Dendritic cell treated with granulocyte-macrophage colony-stimulating factor and Interleukin-4, amounts not matched to agents 40 ng/mL and 50 ng/mL, for 4 days (primary cell): Measurements from ENCODE around the gene ECHS1.
"Not testable (repeated sequence)": the region's sequence is repeated elsewhere in the genome, so short reads cannot be mapped to it uniquely, and the experiment has no call there.

Source experiments
- H3K27ac Mint-ChIP-seq: one replicate; pipeline ENCODE4 v1.8.0; 2022; ENCODE audit warnings: mild to moderate bottlenecking, mixed read lengths
- H3K27me3 Mint-ChIP-seq: one replicate; pipeline ENCODE4 v1.8.0; 2022; ENCODE audit warnings: mild to moderate bottlenecking, mixed read lengths
- H3K36me3 Mint-ChIP-seq: one replicate; pipeline ENCODE4 v1.8.0; 2022; ENCODE audit warnings: low read depth, mixed read lengths
- H3K4me1 Mint-ChIP-seq: one replicate; pipeline ENCODE4 v1.8.0; 2022; ENCODE audit warnings: low read depth, mixed read lengths
- H3K4me3 Mint-ChIP-seq: one replicate; pipeline ENCODE4 v1.8.0; 2022; ENCODE audit warnings: mild to moderate bottlenecking, moderate library complexity, mixed read lengths
- H3K9me3 Mint-ChIP-seq: one replicate; pipeline ENCODE4 v1.8.0; 2022; ENCODE audit warnings: mixed read lengths
- intact Hi-C: fragments of 100-400 bp; cut with micrococcal nuclease; formaldehyde crosslinking; loops from one replicate; pipeline ENCODE4 v1.15.0; 2022

Gene ECHS1

DNA sequence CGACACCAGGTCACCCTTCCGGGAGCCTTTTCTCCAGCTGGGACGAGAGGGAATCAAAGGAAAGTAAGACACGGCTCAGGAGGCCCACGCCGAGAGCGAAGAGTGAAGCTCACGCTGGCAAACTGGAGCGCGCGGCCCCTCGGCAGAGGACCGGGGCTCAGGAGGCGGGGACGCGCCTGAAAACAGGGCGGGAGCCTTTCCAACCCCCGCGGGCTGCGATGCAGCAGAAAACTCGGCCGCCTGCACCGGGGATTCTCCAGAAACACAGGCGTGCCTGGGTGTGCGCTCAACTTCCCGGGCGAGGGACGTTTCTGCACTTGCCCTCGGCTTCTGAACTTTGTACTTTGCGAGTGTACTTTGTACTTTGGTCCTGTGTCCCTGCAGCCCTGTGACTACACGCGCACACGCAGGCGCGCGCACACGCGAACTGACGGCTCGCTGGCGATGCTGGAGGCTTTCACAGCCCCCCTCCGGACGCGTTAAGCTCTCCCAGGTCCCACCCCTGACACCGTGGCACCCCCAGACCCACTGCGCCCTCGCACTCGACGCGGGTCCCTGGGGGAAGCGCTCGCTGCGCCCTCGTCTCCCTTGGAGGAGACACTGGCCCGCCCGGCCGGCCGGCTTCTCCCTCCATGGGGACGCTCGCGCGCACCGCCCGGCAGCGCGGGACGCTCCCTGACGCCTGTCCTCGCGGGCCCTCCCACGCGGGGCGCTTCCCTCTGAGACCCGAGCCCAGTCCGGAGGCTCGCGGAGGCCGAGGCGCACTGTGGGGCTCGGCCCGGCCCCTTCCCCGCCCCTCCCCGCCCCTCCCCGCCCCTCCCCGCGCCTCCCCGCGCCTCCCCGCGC is 5.3 kb upstream of the ECHS1 start:
- peaks cover 4% of the 10 kb centered on the region for H3K27me3 Mint-ChIP-seq

DNA sequence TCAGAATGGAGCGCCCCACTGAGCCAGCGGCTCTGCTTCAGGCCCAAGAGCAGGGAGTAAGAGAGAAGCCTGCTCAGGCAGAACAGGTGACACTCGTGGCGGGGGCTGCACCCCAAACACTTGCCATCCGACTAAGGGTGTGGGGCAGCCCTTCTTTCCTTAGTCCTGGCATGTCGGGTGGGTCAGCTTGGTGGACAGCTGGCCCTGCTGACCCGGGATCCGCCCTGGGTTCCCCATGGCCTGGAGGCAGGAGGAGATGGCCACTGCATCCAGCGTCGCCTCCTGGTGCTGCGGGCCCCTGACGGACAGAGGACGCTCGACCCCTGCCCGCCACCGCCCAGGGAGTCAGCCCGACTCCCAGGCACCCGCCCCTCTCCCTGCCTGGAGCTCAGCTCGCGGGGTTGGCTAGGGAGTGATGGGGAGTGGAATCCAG is 4.7 kb upstream of the ECHS1 start:
- Mint-ChIP-seq H3K27me3 (peaks cover 4% of the 10 kb centered on the region), H3K27ac (peak overlapping the region; percentile 93), H3K4me3 (peak overlapping the region; percentile 79), H3K9me3 (no peaks in the 10 kb centered on the region), H3K4me1 (peaks cover 69% of the 10 kb centered on the region), H3K36me3 (peaks cover 33% of the 10 kb centered on the region)
- intact Hi-C loops = loop anchor here (2.0 kb wide), 1 partner anchor 19 kb away; the partner anchor contains the start of gene FUOM

More for the DNA sequence above, 5.3 kb upstream of the ECHS1 start:
- Mint-ChIP-seq H3K36me3 (peaks cover 34% of the 10 kb centered on the region), H3K4me3 (peak overlapping the region; percentile 79), H3K4me1 (peaks cover 64% of the 10 kb centered on the region), H3K27ac (peak overlapping the region; percentile 93), H3K9me3 (no peaks in the 10 kb centered on the region)
- intact Hi-C loops = loop anchor here (2.0 kb wide), 1 partner anchor 20 kb away; the partner anchor contains the start of gene FUOM

DNA sequence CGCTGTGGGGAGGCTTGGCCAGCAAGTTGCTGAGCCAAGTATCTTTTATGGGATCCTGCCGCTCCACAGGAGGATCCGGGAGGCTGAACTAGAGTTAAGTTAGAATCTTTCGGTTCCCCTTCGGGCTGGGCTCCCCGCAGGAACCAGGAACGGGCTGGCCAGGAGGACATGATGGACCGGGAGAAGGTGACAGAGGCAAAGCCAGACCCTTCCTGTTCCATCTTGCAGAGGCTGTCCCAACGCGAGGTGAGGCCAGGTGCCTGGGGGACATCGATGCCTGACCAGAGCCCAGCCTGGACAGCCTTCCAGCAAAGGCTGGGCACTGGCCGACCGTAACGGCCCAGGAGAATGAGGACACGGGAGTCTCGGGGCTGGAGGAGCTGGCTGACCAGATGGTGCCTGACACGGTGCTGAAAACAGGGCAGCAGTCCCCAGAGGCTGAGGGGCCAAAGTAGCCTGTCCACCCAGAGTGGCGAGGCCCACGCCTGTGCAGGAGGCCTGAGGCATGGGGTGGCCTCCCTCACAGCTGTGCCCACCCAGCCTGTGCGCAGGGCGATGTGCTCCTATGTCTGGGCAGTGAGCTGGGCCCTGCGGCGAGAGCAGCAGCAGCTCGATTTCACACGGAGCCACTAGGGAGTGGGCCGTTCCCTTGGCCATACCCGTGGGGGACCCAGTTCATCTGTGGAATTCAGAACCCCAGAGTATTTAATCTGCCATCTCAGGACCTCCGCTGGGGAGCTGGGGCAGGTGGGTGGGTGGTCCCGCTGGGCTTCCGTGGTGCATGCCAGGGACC is 4.1 kb upstream of the ECHS1 start:
- Mint-ChIP-seq H3K27me3 (peaks cover 4% of the 10 kb centered on the region), H3K27ac (peak overlapping the region; percentile 93), H3K4me3 (peak overlapping the region; percentile 79), H3K9me3 (no peaks in the 10 kb centered on the region), H3K4me1 (peaks cover 71% of the 10 kb centered on the region), H3K36me3 (peaks cover 29% of the 10 kb centered on the region)
- intact Hi-C loops = no loop called here

DNA sequence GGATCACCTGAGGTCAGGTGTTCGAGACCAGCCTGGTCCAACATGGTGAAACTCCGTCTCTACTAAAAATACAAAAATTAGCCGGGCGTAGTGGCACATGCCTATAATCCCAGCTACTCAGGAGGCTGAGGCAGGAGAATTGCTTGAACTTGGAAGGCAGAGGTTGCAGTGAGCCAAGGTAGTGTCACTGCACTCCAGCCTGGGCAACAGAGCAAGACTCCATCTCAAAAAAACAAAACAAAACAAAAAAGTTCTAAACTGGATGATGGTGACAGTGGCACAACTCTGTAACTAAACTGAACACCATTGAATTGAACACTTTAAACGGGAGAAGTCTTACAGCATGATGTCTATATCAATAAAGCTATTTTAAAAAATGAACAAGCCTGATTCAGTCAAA is 3.0 kb upstream of the ECHS1 start:
- H3K9me3 Mint-ChIP-seq, H3K4me3 Mint-ChIP-seq, intact Hi-C loops, H3K27me3 Mint-ChIP-seq: not testable (repeated sequence)
- peak overlapping the region; percentile 93 for H3K27ac Mint-ChIP-seq
- H3K4me1 Mint-ChIP-seq = peaks cover 72% of the 10 kb centered on the region
- H3K36me3 Mint-ChIP-seq = peaks cover 29% of the 10 kb centered on the region

DNA sequence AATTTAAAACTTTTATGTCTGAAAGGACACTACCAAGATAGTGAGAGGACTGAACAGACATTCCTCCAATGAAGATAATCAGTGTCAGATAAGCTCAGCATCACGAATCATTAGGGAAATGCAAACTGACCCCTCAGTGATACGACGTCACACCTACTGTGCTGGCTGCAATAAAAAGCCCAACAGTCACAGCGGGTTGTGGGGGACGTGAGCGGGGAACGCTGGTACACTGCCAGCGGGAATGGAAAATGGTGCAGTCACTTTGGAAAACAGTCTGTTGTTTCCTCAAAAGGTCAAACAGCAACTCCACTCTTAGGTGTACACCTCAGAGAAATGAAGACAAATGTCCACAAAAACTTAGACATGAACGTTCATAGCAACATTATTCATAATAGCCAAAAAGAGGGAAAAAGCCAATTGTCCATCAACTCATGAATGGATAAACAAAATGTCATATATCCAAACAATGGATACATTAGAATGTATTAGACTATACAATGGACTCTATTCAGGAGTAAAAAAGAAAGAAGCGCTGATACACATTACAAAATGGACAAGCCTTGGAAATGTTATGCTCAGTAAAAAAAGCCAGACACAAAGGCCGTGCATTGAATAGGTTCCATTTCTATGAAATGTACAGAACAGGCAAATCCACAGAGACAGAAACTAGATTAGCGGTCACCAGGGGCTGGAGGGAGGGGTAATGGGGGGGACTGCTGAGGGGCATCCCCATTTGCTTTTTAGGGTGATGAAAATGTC is 2.4 kb upstream of the ECHS1 start:
- Mint-ChIP-seq H3K27me3 (peaks cover 4% of the 10 kb centered on the region), H3K4me3 (no peak overlapping the region), H3K36me3 (peaks cover 34% of the 10 kb centered on the region), H3K27ac (no peak overlapping the region), H3K4me1 (peaks cover 67% of the 10 kb centered on the region), H3K9me3 (no peaks in the 10 kb centered on the region)
- intact Hi-C loops = no loop called here

DNA sequence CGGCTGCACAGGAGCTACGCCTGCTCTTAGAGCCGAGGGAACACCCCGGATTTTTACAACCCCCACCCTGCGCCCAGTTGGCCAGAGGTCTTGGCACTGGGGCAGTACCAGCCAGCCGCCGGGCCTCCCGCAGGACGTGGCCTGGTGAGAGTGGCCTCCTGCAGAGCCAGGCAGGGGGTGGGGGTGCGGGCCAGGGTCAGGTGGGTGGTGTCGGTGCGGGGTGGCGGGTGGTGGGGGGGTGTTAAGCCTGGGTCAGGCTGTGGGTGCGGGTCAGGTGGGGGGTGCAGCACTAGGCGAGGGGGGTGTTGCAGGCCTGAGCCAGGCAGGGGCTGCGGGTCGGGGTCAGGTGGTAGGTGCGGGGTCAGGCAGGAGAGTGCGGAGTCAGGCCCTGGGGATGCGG is 647 bp downstream of the ECHS1 start:
- intact Hi-C loops = no loop called here
- Mint-ChIP-seq H3K27ac (peak overlapping the region; percentile 91), H3K27me3 (no peaks in the 10 kb centered on the region)

DNA sequence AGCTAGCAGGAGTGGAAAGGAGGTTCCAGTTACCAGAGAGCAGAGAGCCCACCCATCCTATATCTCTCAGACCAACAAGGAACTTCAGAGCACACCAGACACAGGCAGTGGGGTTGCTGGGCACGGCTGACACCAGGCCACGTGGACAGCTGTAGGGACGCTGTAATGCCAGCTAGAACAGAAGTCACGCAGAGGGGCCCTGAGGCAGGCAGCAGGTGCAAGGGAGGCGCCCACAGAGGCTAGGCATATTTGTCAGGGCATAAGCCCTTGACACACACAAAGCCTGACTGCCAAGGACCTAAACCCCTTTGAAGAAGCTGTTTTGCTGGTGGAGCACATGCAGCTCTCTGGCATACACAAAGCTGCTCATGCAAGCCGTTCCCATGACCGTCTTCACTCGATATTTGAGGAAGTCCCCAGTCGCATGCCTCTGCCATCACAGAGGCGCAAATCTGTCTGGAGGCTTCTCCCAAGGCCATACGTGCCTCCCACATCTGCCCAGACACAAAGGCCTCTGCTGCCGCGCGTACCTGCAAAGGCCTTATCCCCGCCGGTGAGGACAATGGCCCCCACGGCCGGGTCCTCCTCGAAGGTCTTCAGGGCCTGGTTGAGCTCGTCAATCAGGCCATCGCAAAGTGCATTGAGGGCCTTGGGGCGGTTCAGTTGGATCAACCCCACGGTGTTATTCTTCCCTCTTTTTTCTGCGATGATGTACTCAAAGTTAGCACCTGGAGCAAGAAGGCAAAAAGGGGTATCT is 2.9 kb downstream of the ECHS1 start:
- Mint-ChIP-seq H3K27me3 (no peaks in the 10 kb centered on the region), H3K36me3 (peaks cover 74% of the 10 kb centered on the region), H3K4me1 (peaks cover 47% of the 10 kb centered on the region), H3K4me3 (no peak overlapping the region), H3K9me3 (no peaks in the 10 kb centered on the region), H3K27ac (no peak overlapping the region)
- intact Hi-C loops = no loop called here

More for the DNA sequence above, 647 bp downstream of the ECHS1 start:
- Mint-ChIP-seq H3K4me3 (peak overlapping the region; percentile 98), H3K4me1 (peaks cover 62% of the 10 kb centered on the region), H3K9me3 (no peaks in the 10 kb centered on the region), H3K36me3 (peaks cover 54% of the 10 kb centered on the region)

DNA sequence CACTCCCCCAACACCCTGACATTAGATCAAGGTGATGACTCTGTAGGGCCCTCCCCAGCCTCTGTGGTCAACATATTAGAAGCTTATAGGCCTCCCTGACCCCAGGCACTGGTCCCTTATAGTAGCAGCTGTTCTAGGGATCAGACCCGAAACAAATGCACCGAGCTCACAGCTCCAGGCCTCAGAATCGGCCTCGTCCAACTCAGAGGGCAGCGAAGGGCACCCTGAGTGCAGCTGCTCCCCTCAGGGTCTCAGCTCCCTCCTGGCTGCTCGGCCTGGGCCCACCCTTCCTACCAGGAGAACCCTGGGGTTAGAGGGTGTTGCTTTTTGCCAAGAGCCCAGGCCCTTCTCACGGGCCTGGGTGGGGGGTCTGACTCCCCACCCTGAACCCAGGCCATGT is 5.0 kb downstream of the ECHS1 start:
- H3K36me3 Mint-ChIP-seq = peaks cover 91% of the 10 kb centered on the region
- no peaks in the 10 kb centered on the region for H3K27me3 Mint-ChIP-seq
- H3K4me1 Mint-ChIP-seq = peaks cover 31% of the 10 kb centered on the region
- H3K9me3 Mint-ChIP-seq = no peaks in the 10 kb centered on the region
- intact Hi-C loops = no loop called here
- no peak overlapping the region for H3K27ac Mint-ChIP-seq
- H3K4me3 Mint-ChIP-seq = no peak overlapping the region

DNA sequence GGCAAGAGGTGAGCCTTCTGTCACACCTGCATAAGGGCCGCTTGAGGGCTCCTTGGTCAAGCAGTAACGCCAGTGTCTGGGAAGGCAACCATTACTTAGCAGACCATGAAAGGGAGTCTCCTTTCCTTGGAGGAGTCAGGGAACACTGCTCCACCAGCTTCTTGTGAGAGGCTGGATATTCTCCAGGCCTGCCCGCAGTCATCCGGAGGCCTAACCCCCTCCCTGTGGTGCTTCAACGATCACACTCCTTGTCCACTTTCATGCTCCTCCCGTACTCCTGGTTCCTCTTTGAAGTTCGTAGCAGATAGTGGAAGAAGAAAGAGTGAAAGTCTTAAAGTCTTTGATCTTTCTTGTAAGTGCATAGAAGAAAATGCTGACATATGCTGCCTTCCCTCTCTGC is 5.7 kb downstream of the ECHS1 start:
- H3K4me3 Mint-ChIP-seq, intact Hi-C loops, H3K27me3 Mint-ChIP-seq, H3K27ac Mint-ChIP-seq, H3K9me3 Mint-ChIP-seq: not testable (repeated sequence)
- H3K36me3 Mint-ChIP-seq = peaks cover 94% of the 10 kb centered on the region
- peaks cover 27% of the 10 kb centered on the region for H3K4me1 Mint-ChIP-seq

DNA sequence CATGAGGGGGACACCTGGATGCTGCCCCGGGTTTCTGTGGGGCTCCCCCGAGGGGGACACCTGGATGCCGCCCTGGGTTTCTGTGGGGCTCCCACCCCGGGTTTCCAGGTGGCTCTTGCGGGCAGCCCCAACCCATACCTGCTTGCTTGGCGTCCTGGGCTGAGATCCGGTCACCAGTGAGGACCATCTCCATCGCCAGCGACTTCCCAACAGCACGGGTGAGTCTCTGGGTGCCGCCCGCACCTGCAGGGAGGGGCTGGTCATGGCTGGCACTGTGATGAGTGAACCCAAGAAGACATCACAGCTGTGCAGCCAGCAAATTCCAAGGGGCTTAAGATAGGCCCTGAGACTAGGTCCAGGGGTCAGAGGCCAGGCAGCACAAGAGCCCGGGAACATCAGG is 6.4 kb downstream of the ECHS1 start:
- H3K9me3 Mint-ChIP-seq = no peaks in the 10 kb centered on the region
- H3K4me1 Mint-ChIP-seq = peaks cover 26% of the 10 kb centered on the region
- no peaks in the 10 kb centered on the region for H3K27me3 Mint-ChIP-seq
- no peak overlapping the region for H3K4me3 Mint-ChIP-seq
- intact Hi-C loops = no loop called here
- H3K36me3 Mint-ChIP-seq = peaks cover 95% of the 10 kb centered on the region
- no peak overlapping the region for H3K27ac Mint-ChIP-seq

DNA sequence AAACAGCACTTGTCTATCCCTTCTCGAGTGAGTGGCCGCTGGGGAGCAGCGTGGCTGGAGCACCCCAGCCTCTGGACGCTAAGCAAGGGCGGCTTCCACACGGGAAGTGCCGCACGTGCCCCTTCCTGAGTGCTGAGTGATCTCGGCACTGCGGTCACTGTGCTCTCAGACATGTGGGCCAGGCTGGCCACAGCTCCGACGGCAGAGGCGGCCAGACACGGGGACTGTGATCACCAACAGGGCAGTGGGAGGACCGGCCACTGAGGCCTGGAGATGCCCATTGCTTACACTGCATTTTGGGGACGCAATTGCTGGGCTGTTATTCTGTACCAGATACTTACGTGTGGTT is 7.0 kb downstream of the ECHS1 start:
- intact Hi-C loops = no loop called here
- H3K4me3 Mint-ChIP-seq = no peak overlapping the region

DNA sequence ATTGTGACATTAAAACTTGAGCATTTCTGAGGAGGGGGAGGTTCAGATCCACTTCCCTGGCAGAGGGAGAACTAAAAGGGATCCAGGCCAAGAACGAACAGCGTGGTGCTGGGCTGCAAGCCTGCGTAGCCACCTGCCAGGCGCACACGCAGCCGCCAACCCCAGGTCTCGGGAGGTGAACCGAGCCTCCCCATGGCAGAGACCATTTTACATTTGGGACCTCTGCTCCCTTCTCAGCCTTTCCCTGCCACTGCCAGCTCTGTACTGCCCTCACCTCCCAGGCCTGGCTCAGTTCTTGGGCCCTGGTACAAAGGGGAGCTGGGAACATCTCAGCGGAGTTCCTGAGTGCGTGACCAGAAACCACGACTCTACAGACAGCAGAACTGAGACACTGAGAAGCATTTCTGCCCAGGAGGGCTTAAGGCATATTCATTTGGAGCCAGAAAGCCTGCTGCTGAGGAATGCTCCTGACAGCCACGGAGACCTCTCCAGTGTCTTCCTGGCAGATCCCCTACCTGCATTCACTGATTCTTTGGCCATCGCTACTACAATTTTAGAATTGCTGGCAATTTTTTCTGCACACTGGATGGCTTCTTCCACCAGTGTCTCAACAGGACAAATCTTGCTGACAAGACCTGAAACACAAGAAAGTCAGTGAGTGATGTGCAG is 7.6 kb downstream of the ECHS1 start:
- Mint-ChIP-seq H3K36me3 (peaks cover 89% of the 10 kb centered on the region), H3K4me3 (no peak overlapping the region), H3K9me3 (no peaks in the 10 kb centered on the region), H3K4me1 (peaks cover 25% of the 10 kb centered on the region), H3K27ac (no peak overlapping the region), H3K27me3 (no peaks in the 10 kb centered on the region)
- intact Hi-C loops = no loop called here

More for the DNA sequence above, 7.0 kb downstream of the ECHS1 start:
- peaks cover 94% of the 10 kb centered on the region for H3K36me3 Mint-ChIP-seq
- no peaks in the 10 kb centered on the region for H3K27me3 Mint-ChIP-seq
- H3K9me3 Mint-ChIP-seq = no peaks in the 10 kb centered on the region
- H3K4me1 Mint-ChIP-seq = peaks cover 25% of the 10 kb centered on the region
- no peak overlapping the region for H3K27ac Mint-ChIP-seq
